GM18520 (cell line): ENCODE data around the gene TSPAN7.

Experiments used
- ATAC-seq: cut with Tn5 transposase; IDR thresholded peaks from one replicate; pipeline ENCODE4 v1.9.1; 2021; ENCODE audit not compliant: unreplicated experiment

The TSPAN7 gene

GRCh38 chrX:38641197-38641596, 79.9 kb downstream of the TSPAN7 start:
- no peak for ATAC-seq

- ATAC-seq = no peak
Measured at GRCh38 chrX:38643903-38644302, 82.6 kb downstream of the TSPAN7 start.

DNA sequence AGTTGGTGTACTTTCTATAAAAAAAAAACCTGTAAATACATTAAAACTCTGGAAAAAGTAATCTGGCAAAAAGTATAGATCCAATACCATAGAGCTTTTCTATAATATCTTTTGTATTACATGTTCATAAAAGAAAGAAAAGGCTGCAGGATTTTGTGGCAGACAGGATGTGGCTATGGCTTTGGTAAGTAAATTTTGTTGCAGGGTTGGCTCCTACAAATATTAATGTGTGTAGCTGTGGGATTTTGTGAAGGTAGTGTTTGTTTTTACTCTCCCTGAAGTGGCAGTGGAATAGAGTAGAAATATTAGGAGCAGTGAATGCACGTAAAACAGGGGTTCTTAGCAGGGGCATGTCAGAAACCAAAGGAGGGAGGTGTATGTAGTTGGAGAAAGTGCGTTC, 84.8 kb downstream of the TSPAN7 start:
- ATAC-seq = no peak

DNA sequence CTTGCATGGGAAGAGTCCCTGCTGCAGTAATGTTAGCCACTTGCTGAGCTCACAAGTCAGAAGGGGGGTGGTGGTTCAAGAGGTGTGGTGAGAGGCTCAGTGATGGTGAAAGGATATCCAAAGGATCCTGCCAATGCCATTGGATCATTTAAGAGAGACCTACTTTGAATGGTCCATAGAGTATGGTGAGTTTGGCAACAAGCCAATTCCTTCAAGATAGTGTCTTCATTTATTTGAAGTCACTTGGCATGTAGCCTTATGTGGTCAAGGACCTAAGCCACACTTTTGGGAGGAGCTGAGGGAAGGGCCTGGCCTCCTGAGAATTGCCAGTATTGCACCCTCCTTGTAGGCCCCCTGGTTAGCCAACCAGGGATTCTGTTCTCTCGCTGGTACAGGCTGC, 87.9 kb downstream of the TSPAN7 start:
- ATAC-seq = no peak

DNA sequence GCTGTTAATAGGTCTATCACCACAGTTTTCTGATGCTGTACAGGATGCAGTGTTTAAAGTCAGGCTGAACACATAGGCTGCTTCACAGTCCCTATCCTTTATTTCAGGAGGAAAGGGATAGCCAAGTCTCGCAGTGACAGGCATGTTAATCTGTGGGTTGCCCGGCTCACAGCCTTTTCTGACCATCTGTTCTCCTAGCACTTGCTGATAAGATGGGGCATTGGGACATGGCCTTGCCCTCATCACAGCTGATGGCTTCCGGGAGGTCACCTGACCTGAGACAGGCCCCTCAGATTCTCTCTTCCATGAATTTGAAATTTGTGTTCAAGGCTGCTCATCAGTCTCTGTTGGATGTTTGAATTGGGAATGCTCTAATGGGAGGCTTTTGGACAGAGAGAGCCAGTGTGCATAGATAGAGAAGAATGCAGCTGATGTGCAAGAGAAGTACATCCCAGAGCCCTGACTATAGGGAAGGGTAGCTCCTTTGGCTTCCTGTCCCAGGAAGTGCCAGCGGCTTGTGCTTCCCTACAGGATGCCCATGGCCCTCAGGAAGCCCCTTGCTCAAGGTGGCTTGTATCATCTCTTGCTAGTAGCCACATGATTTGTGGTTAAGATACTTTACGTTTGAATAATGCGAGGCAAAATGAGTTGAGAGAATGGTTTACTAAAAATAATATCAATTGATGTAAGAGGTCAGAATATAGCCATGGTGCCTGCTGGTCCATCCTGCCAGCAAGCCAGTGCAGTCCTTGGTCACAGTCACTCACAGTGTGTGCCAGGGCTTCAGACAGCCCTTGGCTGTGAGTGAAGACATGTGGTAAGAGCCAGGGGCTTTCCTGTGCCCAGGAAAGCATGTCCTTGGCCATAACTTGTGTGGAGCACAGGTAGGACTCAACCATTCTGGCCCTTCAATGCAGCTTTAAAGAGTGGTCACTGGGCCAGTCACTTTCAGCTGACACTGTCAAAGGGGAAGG, 88.6 kb downstream of the TSPAN7 start:
- ATAC-seq = no peak

GRCh38 chrX:38651625-38652601, 90.6 kb downstream of the TSPAN7 start:
- no peak for ATAC-seq

DNA sequence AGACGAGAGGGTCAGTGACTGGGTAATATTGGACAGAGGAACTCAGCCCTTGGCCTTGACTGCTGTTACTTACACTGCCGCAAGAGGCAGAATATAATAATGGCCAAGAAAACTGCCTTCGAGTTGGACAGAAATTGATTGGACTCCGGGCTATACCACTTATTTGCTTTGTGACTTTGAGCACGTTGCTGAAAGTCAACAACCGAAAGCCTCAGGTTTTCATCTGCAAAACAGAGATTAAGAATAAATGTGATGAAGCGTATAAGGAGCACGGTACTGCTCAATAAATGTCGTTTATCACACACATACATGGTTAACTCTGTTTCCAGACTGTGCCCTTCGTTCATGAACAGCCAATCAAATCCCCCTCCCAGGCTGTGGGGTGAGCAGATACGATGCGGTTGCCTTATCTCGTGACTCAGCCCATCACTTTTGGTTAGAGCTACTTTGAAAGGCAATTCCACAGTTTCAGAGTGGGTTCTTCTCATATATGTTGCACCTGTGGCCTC, 91.6 kb downstream of the TSPAN7 start:
- no peak for ATAC-seq

- no peak for ATAC-seq
Measured at GRCh38 chrX:38654302-38654701, 93.0 kb downstream of the TSPAN7 start.

GRCh38 chrX:38656350-38656915, 95.1 kb downstream of the TSPAN7 start:
- no peak for ATAC-seq

GRCh38 chrX:38657562-38657961, 96.2 kb downstream of the TSPAN7 start:
- no peak for ATAC-seq

DNA sequence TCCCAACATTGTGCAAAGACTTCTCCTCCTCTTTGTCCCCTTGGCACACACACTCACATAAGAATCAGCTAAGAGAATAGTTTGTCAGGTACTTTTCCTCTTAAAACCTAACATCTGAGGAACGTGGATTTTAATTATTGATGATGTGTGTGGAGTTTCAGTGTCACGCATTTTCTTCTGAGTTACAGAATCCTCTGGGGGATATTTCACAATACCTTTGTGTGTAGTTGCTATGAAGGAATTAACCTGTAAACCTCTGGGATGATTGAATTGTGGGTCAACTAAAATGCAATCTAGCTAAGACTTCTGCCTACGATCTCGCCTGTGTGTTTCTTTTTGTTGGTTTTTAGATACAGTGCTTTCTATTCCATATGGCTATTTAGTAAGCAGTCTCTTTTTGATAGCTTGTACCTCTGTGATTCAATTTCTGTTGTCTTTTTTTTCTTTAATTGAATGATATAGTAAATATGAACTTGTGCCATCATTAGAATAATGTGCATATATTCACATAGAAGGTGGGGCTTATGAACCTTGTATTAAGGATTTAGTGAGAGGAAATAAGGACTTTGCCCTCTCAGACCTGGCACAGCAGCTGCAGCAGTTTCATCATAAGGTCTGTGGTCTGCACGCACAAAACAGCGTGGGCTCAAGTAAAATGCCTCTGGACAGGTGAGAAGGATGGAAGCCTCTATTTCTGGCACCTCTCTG, 99.2 kb downstream of the TSPAN7 start:
- no peak for ATAC-seq

DNA sequence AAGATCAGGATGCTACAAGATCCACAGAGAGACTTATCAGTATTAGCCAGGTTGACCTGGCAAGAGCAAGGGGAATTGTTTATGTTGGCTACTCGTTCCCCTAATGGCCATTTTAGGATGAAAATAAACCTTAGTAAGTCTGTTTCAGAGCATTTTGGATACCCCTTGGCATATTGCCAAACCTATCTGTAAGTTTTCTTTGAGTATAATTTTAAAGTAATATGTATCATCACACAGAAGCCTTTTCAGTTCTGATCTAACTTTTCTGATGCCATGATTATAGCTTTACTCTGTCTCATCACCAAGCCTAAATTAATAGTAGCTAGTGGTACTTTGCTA, 99.7 kb downstream of the TSPAN7 start:
- no peak for ATAC-seq

GRCh38 chrX:38661561-38661960, 100.2 kb downstream of the TSPAN7 start:
- ATAC-seq = peak; percentile 55

DNA sequence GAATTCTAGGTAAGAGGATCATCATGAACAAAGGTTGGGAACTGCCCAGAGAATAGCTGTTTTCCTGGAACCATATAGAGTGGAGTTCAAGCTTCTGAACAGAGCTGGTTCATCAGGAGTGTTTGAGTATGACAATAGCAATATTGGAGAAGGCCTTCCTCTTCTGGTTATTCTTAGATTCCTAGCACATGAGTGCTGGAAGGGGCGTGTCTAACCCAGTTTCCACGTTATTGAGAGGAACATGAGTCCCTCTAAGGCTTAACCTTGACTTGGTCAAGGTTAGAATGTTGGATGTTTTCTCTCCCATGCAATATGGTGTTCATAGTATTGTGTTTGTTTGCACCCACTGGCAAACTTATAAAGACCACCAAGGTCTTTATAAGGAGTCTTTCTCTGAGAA, 101.3 kb downstream of the TSPAN7 start:
- ATAC-seq = no peak

- ATAC-seq = no peak
Measured at GRCh38 chrX:38664285-38664684, 102.9 kb downstream of the TSPAN7 start.

DNA sequence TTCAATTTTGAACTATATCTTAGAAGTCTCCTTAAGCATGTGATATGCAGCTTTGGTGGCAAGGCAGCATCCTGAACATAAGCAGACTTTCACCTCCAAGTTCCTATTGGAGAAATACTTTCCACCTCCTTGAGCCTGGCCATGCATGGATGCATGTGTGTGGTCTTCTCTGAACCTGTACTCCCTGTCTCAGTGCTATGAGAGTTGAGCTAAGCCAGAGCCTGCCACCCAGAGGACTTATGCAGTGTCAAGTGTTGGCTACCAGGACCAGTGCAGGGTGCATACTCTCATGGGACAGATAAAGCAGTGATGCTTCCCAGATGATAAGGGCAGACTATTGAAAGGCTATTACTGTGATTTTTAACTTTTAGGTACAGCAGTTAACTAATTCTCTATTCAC, 105.6 kb downstream of the TSPAN7 start:
- ATAC-seq = no peak

DNA sequence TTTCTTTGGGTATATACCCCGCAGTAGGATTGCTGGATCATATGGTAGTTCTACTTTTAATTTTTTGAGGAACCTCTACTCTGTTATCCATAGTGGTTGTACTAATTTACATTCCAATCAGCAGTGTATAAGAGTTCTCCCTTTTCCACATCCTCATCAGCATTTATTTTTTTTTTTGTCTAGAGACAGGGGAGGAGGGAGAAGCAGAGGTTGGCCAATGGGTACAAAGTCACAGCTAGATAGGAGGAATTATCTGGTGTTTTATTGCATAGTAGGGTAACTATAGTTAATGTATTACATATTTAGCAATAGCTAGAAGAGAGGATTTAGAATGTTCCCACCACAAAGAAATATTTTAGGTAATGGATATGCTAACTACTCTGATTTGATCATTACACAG, 107.4 kb downstream of the TSPAN7 start:
- no peak for ATAC-seq

- no peak for ATAC-seq
Measured at GRCh38 chrX:38669428-38669827, 108.1 kb downstream of the TSPAN7 start.

GRCh38 chrX:38672646-38673045, 111.3 kb downstream of the TSPAN7 start:
- no peak for ATAC-seq

DNA sequence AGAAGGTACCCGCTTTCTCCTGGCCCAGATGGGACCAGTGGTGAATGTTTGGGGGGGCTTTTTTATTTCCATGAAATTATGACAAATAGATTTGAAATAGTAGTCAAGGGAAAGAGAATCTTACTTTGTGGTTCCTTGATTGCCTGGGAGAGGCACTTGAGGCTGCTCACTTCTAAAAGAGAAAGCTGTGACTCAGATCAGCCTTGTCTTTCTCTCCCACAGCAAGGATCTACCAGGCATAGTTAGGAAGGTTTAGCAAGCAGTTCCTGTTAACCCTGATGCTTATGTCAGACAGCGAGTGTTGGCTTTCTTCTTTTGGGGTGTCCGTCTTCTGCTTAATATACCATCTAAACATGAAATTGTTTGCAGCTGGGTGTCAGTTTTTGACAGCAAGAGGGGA, 114.5 kb downstream of the TSPAN7 start:
- ATAC-seq = no peak

DNA sequence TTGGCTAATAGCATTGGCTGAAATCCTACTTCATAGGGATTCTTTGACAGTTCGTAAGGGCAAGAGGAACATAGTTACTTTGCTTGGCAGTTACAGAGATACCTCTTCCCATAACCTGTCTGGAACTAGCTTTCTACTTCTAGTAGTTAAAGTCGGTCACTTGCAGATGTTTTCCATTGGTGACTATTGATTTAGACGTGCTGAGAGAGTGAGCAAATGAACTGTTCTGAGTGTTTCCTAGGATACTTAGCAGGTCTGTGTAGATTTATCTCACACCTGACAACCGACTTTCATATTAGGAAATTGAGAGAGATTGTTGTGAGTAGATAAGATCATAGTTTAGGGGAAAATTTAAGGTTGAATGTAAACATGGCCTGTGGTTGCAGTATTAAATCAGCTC, 116.8 kb downstream of the TSPAN7 start:
- ATAC-seq = no peak
